Measurements from ENCODE around the gene SERBP1.
"Not testable (repeated sequence)": the region's sequence is repeated elsewhere in the genome, so short reads cannot be mapped to it uniquely, and the experiment has no call there.

SERBP1 gene

DNA sequence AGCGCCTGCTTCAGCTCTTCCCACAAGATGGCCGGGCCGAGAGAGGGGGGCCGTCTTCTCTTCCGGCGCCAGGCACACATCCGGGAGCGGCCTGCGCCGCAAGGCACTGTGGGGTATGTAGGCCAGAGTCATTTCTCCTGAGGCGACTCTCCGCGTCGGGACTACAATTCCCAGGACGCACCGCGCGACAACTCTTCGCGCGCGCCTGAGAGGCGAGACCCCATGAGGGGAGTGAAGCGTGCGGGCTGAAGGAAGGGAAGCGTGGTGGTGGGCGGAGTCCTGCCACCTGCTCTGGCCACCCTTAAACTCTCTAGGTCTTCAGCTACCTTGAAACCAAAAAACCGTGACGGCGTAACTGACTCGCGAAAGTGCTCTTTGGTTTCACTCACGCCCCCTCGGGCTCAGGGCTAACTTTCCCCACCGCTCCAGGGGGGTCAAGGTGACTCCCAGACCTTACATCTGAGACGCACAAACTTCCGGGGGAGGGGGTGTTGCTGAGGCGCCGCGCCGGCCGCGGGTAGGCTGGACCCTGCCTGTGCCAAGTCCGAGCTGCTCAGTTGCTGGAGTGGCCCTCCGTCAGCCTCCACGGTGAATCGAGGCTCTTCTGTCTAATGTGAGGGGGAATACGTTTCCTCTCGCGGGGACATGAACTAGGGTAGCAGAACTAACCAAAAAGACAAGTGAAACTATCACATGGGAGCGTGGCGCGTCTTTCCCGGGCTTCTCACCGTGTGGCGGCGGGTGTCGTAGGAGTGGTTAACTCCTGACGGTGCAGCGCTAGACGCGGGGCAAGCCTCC is at the start of gene SERBP1:
Gene SERBP1 (minus strand): TSS at position 45 of the 798 bp plus-strand sequence. CDS start 102 bp downstream, outside the sequence.
- peak; percentile 96 for DNase-seq (ENCODE audit: low spot score)

DNA sequence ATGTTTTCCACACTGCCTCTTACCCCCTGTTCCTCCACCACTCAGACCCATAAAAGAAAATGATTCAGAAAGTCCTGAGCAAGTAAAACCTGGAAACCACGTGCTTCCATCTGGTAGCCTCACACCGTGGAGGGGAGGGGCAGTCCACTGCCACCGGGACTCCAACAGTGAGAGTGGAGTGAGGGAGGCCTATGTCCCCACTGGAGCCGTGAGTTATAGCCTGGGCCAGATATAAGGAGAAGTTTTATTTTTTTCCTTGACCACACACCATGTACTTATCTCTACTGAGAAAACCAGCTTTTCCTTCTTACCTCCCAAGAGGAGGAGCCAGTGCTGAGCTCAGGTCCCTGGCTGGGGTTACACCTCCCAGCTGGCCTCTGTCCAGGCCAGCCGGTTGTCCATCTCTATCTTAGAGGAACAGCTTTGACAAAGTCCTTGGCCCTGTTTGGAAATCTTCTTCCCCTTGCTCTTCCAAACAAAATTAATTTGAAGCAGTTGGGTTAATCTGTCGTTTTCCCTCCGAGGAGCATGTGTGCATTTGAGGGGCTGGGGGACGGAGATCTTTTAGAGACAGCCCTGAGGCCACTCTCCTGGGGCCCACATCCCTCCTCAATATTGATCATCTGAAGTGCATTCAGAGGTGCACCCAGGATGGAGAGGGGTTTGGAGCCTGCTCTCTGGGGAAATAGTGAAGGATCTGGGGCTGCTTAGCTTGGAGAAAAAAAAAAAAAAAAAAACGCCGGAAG is 49.1 kb upstream of the SERBP1 start:
- DNase-seq (ENCODE audit: low spot score): peak; percentile 19

DNA sequence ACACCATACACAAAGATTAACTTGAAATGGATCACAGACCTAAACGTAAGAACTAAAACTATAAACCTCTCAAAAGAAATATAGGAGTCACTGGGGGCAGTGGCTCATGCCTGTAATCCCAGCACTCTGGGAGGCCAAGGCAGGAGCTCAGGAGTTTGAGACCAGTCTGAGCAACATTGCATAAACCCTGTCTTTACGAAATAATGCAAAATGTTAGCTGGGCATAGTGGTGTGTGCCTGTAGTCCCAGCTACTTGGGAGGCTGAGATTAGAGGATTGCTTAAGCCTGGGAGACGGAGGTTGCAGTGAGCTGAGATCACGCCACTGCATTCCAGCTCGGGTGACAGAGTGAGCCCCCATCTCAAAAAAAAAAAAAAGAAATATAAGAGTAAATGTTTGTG is 46.7 kb upstream of the SERBP1 start:
- no peak for DNase-seq (ENCODE audit: low spot score)

DNA sequence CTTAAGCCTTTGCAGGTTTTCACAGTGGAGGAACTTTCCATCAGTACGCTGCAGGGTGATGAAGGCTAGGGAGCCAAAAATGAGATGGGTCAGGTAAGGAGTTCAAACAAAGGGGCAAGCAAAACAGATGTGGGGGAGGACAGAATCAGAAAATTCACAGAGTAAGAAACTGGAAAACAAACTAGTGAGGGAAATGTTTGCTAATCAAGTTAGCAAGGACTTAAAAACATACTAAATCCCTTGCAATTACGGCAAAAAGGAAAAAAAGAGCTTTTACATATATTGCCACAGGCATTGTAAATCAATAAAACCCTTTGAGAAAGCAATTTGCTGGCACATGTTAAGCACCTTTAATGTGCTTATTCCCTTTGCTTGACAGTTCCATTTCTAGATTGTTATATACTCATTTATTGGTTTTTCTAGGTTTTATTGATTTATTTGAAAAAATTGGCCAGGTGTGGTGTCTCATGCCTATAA is 45.8 kb upstream of the SERBP1 start:
- DNase-seq (ENCODE audit: low spot score): no peak

GRCh38 chr1:67472056-67472455 is 41.9 kb upstream of the SERBP1 start:
- DNase-seq (ENCODE audit: low spot score): no peak

- DNase-seq (ENCODE audit: low spot score): no peak
Measured at GRCh38 chr1:67469431-67469830, 39.2 kb upstream of the SERBP1 start.

DNA sequence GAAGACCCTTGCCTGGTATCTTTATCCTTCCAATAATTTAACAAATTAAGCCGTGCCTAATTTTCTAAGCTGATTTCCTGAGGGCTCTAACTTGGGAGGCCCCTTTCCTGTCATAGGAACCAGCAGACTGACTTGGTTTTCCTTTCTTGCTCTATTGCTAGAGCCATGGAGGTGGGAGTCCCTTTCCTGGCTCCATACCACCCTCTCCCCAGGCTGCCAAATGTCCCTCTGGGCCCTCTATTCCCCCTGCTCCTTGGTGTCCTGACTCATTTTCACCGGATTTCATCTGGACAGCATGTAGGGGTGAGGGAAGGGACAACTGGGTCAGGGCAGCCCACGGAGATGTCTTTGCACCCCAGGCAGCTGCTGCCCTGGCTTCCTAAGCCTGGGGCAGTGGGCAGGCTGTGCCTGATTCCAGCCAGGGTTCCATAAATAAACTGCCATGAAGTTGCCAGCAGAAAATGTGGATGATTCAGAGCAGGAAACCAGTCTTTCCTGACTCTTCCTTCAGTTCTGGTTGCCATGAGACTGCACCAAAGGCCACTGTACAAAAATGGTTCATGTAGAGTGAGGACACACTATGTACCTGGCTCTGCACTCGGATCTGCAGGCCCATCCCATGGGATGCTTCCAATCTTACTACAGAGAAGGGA is 38.0 kb upstream of the SERBP1 start:
- peak; percentile 18 for DNase-seq (ENCODE audit: low spot score)

DNA sequence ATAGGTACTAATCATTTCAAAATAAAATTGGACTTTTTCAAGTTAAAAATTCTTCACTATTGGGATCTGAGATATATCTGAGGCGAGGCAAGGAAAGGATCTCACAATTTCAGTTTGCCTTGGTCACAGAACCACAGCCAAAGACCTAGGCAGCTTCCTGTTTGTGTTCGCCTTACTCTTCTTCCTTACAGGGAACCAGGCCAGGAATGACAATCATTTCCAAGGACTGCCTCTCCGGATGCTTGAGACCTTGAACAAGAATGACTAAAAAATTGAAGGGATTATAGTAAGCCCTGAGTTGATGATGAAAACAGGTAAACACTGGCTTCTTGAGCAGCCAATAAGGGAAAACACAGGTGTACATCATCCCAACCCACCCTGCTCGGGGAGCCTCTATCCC is 35.2 kb upstream of the SERBP1 start:
- DNase-seq (ENCODE audit: low spot score): no peak

DNA sequence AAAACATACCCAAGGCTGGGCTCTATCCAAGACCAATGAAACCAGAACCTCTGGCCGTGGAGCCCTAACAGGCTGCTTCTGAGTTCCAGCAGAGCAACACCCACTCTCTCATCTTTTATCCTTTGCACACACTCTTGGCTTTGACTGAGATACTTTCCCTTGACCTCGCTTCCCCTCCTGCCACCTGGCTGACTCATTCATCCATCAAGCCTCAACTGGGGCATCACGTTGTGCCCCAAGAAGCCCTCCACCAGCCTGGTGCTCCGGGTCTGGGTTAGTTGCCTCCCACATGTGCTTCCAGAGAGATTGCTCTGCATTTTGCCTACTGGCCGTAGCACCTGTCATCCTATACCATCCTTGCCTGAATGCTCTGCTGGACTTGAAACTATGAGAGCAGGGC is 34.5 kb upstream of the SERBP1 start:
- no peak for DNase-seq (ENCODE audit: low spot score)

GRCh38 chr1:67464058-67464457 is 33.9 kb upstream of the SERBP1 start:
- no peak for DNase-seq (ENCODE audit: low spot score)

DNA sequence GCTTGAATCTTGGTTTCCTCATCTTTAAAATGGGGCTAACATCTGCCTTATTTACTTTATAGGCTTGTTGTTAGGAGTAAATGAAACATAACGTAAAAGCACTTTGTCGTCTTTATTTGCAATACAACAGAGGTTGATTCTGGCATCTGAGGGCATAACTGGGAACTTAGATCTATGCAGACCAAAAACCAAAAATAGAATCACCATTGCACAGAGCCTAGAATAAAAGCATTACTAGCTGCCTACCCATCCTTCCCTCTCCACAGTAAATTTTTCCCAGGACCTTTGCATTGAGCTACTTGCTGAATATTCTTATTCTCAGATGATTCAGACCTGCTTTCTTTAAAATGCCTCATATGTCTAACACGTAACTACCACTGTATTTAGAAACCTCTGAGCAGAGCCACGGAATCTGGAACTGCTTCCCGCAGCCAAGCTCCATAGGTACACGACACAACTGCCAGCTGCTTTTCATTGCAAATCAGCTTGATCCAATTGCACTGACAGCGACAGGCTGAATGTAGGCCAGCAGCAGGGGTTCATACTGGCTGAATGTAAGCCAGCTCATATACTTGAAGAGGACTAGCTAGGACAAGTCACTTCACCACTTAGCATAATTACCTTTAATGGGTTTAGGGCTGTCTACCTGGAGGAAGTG is 33.2 kb upstream of the SERBP1 start:
- DNase-seq (ENCODE audit: low spot score): no peak

DNA sequence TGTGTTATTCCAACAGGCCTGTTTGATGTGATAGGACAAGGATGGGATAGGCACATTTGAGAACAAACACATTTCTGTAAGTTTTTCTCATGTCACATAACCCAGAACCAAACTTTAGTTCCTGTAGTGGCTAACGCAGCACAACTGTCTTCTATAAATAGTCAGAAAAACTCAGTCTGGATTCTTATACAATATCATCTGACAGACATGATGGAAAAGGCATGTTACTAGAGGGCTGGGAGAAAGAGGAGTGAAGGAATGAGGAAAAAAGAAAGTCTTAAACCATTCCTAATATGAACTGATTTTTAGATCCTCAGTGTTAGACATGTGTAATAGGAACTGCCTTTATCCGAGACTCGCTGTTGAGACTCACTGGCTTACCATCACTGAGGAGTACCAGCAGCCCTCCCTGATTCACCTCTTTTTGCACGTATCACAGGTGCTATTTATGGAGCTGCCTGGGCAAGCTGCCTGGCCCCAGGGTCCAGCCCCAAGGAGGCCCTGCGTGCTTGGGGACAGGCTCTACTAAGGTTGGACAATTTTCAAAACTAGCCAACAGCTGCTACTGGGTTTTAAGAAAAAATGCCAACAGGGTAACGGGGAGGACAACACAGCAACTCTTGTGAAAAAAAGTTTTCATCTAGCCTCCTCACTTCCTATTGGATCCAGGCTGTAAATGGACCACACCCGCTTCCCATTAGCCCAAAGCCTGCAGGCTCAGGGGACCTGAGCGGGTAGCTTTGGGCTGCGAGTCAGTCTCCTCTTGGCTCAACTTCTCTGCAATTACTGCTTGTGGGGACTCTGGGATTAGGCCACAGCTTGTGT is 30.7 kb upstream of the SERBP1 start:
- DNase-seq (ENCODE audit: low spot score): peak; percentile 57

DNA sequence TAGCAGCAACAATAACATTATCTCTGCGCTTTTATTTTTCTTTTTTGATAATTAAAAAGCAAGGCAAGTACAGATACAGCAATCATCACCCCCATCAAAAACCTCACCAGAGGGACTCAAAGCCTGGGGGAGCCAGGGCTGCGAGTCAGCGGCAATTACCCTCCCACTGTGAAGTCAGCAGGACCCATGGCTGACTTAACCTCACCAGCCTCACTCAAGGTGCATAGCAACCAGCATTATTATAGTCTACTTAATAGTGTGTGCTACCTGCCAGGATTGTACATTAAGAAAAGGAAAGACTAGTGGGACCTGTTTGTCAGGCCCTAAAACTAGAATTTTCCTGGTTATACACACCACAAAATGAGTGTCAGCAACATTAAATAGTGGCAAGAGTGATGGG is 28.9 kb upstream of the SERBP1 start:
- DNase-seq (ENCODE audit: low spot score): no peak

- no peak for DNase-seq (ENCODE audit: low spot score)
Measured at GRCh38 chr1:67458663-67459062, 28.5 kb upstream of the SERBP1 start.

- DNase-seq (ENCODE audit: low spot score): no peak
Measured at GRCh38 chr1:67457247-67457646, 27.0 kb upstream of the SERBP1 start.

- no peak for DNase-seq (ENCODE audit: low spot score)
Measured at GRCh38 chr1:67451815-67452214, 21.6 kb upstream of the SERBP1 start.

- no peak for DNase-seq (ENCODE audit: low spot score)
Measured at GRCh38 chr1:67451356-67451755, 21.2 kb upstream of the SERBP1 start.

DNA sequence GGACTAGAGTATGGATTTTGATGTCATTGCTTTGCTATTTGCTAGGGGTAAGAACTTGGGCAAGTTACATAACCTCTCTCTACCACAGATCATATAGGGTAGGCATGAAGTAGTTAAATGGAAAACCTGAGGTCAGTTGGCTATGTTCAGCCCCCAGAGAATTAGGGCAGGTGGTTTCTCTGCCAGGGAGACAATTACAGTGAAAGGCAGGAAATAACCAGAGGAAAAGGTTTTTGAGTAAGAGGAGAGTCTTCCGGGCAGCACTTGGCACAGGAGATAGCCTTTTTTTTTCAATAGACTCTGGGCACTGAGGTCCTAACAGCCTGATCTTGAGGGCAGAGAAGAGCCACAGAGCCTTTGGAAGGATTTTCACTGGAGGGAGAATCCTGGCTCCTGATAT is 16.7 kb upstream of the SERBP1 start:
- DNase-seq (ENCODE audit: low spot score): no peak

DNA sequence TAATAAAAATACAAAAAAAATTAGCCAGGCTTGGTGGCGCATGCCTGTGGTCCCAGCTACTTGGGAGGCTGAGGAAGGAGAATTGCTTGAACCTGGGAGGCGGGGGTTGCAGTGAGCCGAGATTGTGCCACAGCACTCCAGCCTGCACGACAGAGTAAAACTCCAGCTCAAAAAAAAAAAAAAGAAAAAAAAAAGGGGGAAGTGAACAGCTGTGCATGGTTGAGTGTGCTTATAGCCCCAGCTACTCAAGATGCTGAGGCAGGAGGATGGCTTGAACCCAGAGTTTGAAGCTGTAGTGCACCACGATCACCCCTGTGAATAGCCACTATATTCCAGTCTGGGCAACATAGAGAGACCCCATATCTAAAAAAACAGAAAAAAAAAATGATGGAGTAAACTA is 15.8 kb upstream of the SERBP1 start:
- DNase-seq (ENCODE audit: low spot score): not testable (repeated sequence)

DNA sequence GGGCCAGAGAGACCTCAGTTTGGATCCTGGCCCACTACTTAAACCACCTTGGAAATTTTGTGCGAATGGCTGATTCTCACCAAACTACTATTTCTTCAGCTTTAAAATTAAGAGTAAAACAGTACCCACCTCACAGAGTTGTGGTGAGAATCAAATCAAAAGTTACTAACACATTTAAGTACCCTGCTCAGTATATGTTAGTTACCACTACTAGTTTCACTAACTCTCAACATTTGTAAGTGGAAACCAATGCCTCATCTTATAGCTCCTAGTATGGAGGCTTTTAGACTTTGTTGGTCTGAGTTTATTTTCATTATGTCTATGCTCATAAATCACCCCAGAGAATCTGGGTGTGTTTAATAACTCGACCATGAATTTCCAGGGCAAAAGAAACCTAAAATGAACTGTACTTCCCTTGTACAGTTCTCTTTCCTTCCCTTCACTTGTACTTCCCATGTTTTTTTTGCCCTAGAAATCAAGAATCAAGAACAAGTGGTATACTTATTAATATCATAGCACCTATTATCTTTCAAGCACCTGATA is 11.6 kb upstream of the SERBP1 start:
- no peak for DNase-seq (ENCODE audit: low spot score)

- no peak for DNase-seq (ENCODE audit: low spot score)
Measured at GRCh38 chr1:67441183-67441582, 11.0 kb upstream of the SERBP1 start.

Measured in AG08395 (cell line).